GM12872 (cell line): ENCODE measurements around the gene G6PD.

Experiments
- CTCF ChIP-seq: IDR thresholded peaks from 3 replicates; pipeline ENCODE4 v1.5.1; 2011; ENCODE audit warnings: low read depth, mild to moderate bottlenecking, low read length, moderate library complexity; ENCODE audit not compliant: insufficient read depth

Gene G6PD

GRCh38 chrX:154485150-154486051 is 61.2 kb downstream of the G6PD start:
- no peak for TF ChIP-seq CTCF

GRCh38 chrX:154484255-154485149 is 62.1 kb downstream of the G6PD start:
- TF ChIP-seq CTCF, result no peak

GRCh38 chrX:154483325-154483724 is 63.3 kb downstream of the G6PD start:
- TF ChIP-seq CTCF, result no peak

GRCh38 chrX:154482786-154483185 is 63.9 kb downstream of the G6PD start:
- TF ChIP-seq CTCF, result no peak

- TF ChIP-seq CTCF, result no peak
Measured at GRCh38 chrX:154481911-154482601, 64.6 kb downstream of the G6PD start.
